Measurements from ENCODE around the gene GTF3C1.

DNA sequence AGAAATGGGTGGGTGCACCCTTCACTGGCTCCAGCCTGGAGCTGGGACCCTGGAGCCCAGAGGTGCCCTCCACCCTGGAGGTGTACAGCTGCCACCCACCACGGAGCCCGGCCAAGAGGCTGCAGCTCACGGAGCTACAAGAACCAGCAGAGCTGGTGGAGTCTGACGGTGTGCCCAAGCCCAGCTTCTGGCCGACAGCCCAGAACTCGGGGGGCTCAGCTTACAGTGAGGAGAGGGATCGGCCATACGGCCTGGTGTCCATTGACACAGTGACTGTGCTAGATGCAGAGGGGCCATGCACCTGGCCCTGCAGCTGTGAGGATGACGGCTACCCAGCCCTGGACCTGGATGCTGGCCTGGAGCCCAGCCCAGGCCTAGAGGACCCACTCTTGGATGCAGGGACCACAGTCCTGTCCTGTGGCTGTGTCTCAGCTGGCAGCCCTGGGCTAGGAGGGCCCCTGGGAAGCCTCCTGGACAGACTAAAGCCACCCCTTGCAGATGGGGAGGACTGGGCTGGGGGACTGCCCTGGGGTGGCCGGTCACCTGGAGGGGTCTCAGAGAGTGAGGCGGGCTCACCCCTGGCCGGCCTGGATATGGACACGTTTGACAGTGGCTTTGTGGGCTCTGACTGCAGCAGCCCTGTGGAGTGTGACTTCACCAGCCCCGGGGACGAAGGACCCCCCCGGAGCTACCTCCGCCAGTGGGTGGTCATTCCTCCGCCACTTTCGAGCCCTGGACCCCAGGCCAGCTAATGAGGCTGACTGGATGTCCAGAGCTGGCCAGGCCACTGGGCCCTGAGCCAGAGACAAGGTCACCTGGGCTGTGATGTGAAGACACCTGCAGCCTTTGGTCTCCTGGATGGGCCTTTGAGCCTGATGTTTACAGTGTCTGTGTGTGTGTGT, 100.9 kb downstream of the GTF3C1 start:
- no peak for TF ChIP-seq POLR2AphosphoS5 (IDR thresholded peaks at IDR 0.05)
- no peak for TF ChIP-seq POLR2A (IDR thresholded peaks at IDR 0.05)
